GM23338 (cell line): Measurements from ENCODE around the gene GTSE1. TPM values are rescaled to one million over a fixed set of nuclear protein-coding genes. Genes with fewer than 3 reads are reported as not detected.

Experiments
- ATAC-seq: fragments of 200-7000 bp; cut with Tn5 transposase; 3 replicates; pipeline ENCODE4 v1.9.1; 2020
- DNase-seq: peaks from one replicate; pipeline ENCODE4 v3.0.0-alpha.2; 2015; ENCODE audit warnings: low spot score
- H2AFZ ChIP-seq: fragments of 200-600 bp; sonication (generic); 2 replicates; pipeline ENCODE4 v1.8.0; 2016; ENCODE audit warnings: antibody characterized with exemption, mild to moderate bottlenecking, moderate library complexity
- H3F3A ChIP-seq: fragments of 200-600 bp; sonication (generic); replicated peaks from 2 replicates; pipeline ENCODE4 v1.8.0; 2017; ENCODE audit warnings: antibody characterized with exemption, mixed run types, low read depth
- H3K27ac ChIP-seq: fragments of 200-600 bp; sonication (generic); 2 replicates; pipeline ENCODE4 v1.6.1; 2016; ENCODE audit warnings: low read depth
- H3K27me3 ChIP-seq: fragments of 200-600 bp; sonication (generic); 2 replicates; pipeline ENCODE4 v1.8.0; 2016; ENCODE audit warnings: mild to moderate bottlenecking, mixed run types, moderate library complexity; ENCODE audit not compliant: insufficient read depth
- H3K36me3 ChIP-seq: fragments of 200-600 bp; sonication (generic); 2 replicates; pipeline ENCODE4 v1.8.0; 2016; ENCODE audit warnings: mild to moderate bottlenecking; ENCODE audit not compliant: insufficient read depth
- H3K4me1 ChIP-seq: fragments of 200-600 bp; sonication (generic); 2 replicates; pipeline ENCODE4 v1.8.0; 2016; ENCODE audit warnings: mild to moderate bottlenecking, moderate library complexity; ENCODE audit not compliant: insufficient read depth
- H3K4me2 ChIP-seq: fragments of 200-600 bp; sonication (generic); 2 replicates; pipeline ENCODE4 v1.7.1; 2017; ENCODE audit warnings: mixed run types
- H3K4me3 ChIP-seq: fragments of 200-600 bp; sonication (generic); 2 replicates; pipeline ENCODE4 v1.6.1; 2016; ENCODE audit warnings: mixed run types
- H3K79me2 ChIP-seq: fragments of 200-600 bp; sonication (generic); replicated peaks from 2 replicates; pipeline ENCODE4 v1.8.0; 2017; ENCODE audit warnings: mild to moderate bottlenecking; ENCODE audit not compliant: insufficient read depth
- H3K9me2 ChIP-seq: fragments of 200-600 bp; sonication (generic); 2 replicates; pipeline ENCODE4 v1.8.0; 2017; ENCODE audit not compliant: insufficient read depth
- H4K20me1 ChIP-seq: fragments of 200-600 bp; sonication (generic); replicated peaks from 2 replicates; pipeline ENCODE4 v1.8.0; 2017; ENCODE audit warnings: mild to moderate bottlenecking; ENCODE audit not compliant: insufficient read depth
- H3K27ac Mint-ChIP-seq: 2 replicates; pipeline ENCODE4 v1.8.0; 2020; ENCODE audit warnings: inconsistent platforms, mild to moderate bottlenecking, moderate library complexity, mixed read lengths
- H3K27me3 Mint-ChIP-seq: 3 replicates; pipeline ENCODE4 v1.8.0; 2022; ENCODE audit warnings: low read depth, mild to moderate bottlenecking, moderate library complexity, mixed read lengths, inconsistent platforms; ENCODE audit not compliant: insufficient read depth, poor library complexity
- H3K36me3 Mint-ChIP-seq: 3 replicates; pipeline ENCODE4 v1.8.0; 2021; ENCODE audit warnings: low read depth, mild to moderate bottlenecking, inconsistent platforms, moderate library complexity, mixed read lengths
- H3K4me1 Mint-ChIP-seq: 3 replicates; pipeline ENCODE4 v1.8.0; 2020; ENCODE audit warnings: mild to moderate bottlenecking, inconsistent platforms, mixed read lengths
- H3K4me3 Mint-ChIP-seq: 3 replicates; pipeline ENCODE4 v1.8.0; 2021; ENCODE audit warnings: moderate library complexity, mild to moderate bottlenecking, inconsistent platforms, mixed read lengths
- H3K9me3 Mint-ChIP-seq: 3 replicates; pipeline ENCODE4 v1.8.0; 2020; ENCODE audit warnings: moderate library complexity, mild to moderate bottlenecking, inconsistent platforms, mixed read lengths
- CREB1 ChIP-seq: fragments of 250-450 bp; sonication (Bioruptor Pico); IDR thresholded peaks from 2 replicates; pipeline ENCODE4 v1.5.0; 2020; ENCODE audit warnings: low read depth, mild to moderate bottlenecking, moderate library complexity
- EZH2 ChIP-seq: fragments of 200-600 bp; sonication (generic); IDR thresholded peaks from one replicate; pipeline ENCODE4 v1.8.0; 2017; ENCODE audit warnings: antibody characterized with exemption, mild to moderate bottlenecking, low read depth; ENCODE audit not compliant: unreplicated experiment
- EZH2phosphoT487 ChIP-seq: fragments of 200-600 bp; sonication (generic); IDR thresholded peaks from one replicate; pipeline ENCODE4 v1.8.1; 2018; ENCODE audit warnings: antibody characterized with exemption; ENCODE audit not compliant: unreplicated experiment
- JUNB ChIP-seq: IDR thresholded peaks from one replicate; pipeline ENCODE4 v1.6.1; 2016; ENCODE audit warnings: antibody characterized with exemption; ENCODE audit not compliant: unreplicated experiment
- NANOG ChIP-seq: IDR thresholded peaks from 2 replicates; pipeline ENCODE4 v1.6.1; 2016; ENCODE audit warnings: antibody characterized with exemption, borderline replicate concordance
- POLR2AphosphoS5 ChIP-seq: IDR thresholded peaks from 2 replicates; pipeline ENCODE4 v1.6.1; 2016; ENCODE audit warnings: antibody characterized with exemption, low read depth
- STAT1 ChIP-seq: IDR thresholded peaks from one replicate; pipeline ENCODE4 v1.6.1; 2016; ENCODE audit warnings: antibody characterized with exemption; ENCODE audit not compliant: unreplicated experiment
- ZNF114 ChIP-seq: fragments of 250-450 bp; sonication (Bioruptor Pico); IDR thresholded peaks from 2 replicates; pipeline ENCODE4 v1.5.0; 2020; ENCODE audit warnings: mild to moderate bottlenecking, moderate library complexity
- ZNF331 ChIP-seq: fragments of 250-450 bp; sonication (Bioruptor Pico); IDR thresholded peaks from 2 replicates; pipeline ENCODE4 v1.5.0; 2020; ENCODE audit warnings: low read depth, mild to moderate bottlenecking, moderate library complexity
- polyA plus RNA-seq: library from polyadenylated mRNA; unstranded; fragments of >200 nt; fragmentation: Nextera tagmentation; extraction: Ambion mirVana; gene quantifications from 2 replicates; pipeline ENCODE4 v1.2.1, GENCODE V29; 2016
- total RNA-seq: library from RNA; depleted of rRNA; stranded (reverse); fragments of >200 nt; shearing (Covaris generic); gene quantifications from 2 replicates; pipeline ENCODE4 v1.2.3, GENCODE V29; 2014
- TF ChIP-seq, protein P1 (sequence below): IDR thresholded peaks from one replicate; pipeline ENCODE4 v1.6.1; 2018; ENCODE audit warnings: antibody characterized with exemption; ENCODE audit not compliant: unreplicated experiment
- TF ChIP-seq, protein P2 (sequence below): fragments of 250-450 bp; sonication (Bioruptor Pico); IDR thresholded peaks from 2 replicates; pipeline ENCODE4 v1.5.0; 2020; ENCODE audit warnings: mild to moderate bottlenecking, moderate library complexity
- TF ChIP-seq, protein P3 (sequence below): IDR thresholded peaks from 2 replicates; pipeline ENCODE4 v1.6.1; 2016; ENCODE audit warnings: antibody characterized with exemption
- TF ChIP-seq, protein P4 (sequence below), 2 experiments: fragments of 200-600 bp in 1 of 2; sonication (generic) in 1 of 2; conservative IDR thresholded peaks; 2 replicates each; pipeline versions ENCODE4 v1.5.1 to v1.6.1; 2016 to 2017; ENCODE audit warnings: antibody characterized with exemption in 2 of 2, low read depth in 2 of 2, mild to moderate bottlenecking in 2 of 2, moderate library complexity in 1 of 2

GTSE1 gene
- total and polyA plus RNA-seq, 2 experiments from 2014 or later: 26.3 to 28.6 TPM

DNA sequence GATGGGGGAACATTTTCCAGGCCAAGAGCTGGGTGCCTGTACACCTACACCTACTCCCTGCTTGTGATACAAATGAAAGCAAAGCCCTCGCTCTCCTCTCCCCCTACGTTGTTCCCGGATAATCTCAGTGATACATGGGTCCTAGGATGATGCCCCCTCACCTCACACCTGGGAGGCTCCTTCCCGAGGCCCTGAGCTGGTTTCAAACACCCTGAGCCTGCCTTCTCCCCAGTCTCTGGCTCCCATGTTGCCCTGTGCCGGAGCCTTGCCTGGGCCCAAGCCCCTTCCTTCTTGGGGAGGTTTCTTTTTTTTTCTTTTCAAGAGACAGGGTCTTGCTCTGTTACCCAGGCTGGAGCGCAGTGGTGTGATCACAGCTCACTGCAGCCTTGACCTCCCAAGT, 62.1 kb downstream of the GTSE1 start:
- Histone ChIP-seq H3K9me2 (no peaks in the 10 kb centered on the region), H3K36me3 (peaks cover 5% of the 10 kb centered on the region; the same call in 1 of the 2 replicates), H3F3A (peaks cover 4% of the 10 kb centered on the region; the same call in 1 of the 2 replicates), H3K27ac (no peak overlapping the region), H3K27me3 (no peaks in the 10 kb centered on the region), H3K4me3 (no peak overlapping the region), H4K20me1 (peaks cover 9% of the 10 kb centered on the region), H3K79me2 (no peaks in the 10 kb centered on the region), H3K4me2 (no peak overlapping the region), H2AFZ (no peak overlapping the region), H3K4me1 (no peaks in the 10 kb centered on the region)
- H3K27ac Mint-ChIP-seq: no peak overlapping the region
- ATAC-seq (no peak), DNase-seq (no peak)
- peaks cover 35% of the 10 kb centered on the region for H3K36me3 Mint-ChIP-seq
- H3K9me3 Mint-ChIP-seq: peaks cover 2% of the 10 kb centered on the region; the same call in 1 of the 3 replicates
- TF ChIP-seq, protein P1, sequence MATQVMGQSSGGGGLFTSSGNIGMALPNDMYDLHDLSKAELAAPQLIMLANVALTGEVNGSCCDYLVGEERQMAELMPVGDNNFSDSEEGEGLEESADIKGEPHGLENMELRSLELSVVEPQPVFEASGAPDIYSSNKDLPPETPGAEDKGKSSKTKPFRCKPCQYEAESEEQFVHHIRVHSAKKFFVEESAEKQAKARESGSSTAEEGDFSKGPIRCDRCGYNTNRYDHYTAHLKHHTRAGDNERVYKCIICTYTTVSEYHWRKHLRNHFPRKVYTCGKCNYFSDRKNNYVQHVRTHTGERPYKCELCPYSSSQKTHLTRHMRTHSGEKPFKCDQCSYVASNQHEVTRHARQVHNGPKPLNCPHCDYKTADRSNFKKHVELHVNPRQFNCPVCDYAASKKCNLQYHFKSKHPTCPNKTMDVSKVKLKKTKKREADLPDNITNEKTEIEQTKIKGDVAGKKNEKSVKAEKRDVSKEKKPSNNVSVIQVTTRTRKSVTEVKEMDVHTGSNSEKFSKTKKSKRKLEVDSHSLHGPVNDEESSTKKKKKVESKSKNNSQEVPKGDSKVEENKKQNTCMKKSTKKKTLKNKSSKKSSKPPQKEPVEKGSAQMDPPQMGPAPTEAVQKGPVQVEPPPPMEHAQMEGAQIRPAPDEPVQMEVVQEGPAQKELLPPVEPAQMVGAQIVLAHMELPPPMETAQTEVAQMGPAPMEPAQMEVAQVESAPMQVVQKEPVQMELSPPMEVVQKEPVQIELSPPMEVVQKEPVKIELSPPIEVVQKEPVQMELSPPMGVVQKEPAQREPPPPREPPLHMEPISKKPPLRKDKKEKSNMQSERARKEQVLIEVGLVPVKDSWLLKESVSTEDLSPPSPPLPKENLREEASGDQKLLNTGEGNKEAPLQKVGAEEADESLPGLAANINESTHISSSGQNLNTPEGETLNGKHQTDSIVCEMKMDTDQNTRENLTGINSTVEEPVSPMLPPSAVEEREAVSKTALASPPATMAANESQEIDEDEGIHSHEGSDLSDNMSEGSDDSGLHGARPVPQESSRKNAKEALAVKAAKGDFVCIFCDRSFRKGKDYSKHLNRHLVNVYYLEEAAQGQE: no peak
- no peak for TF ChIP-seq EZH2phosphoT487
- TF ChIP-seq, protein P2, sequence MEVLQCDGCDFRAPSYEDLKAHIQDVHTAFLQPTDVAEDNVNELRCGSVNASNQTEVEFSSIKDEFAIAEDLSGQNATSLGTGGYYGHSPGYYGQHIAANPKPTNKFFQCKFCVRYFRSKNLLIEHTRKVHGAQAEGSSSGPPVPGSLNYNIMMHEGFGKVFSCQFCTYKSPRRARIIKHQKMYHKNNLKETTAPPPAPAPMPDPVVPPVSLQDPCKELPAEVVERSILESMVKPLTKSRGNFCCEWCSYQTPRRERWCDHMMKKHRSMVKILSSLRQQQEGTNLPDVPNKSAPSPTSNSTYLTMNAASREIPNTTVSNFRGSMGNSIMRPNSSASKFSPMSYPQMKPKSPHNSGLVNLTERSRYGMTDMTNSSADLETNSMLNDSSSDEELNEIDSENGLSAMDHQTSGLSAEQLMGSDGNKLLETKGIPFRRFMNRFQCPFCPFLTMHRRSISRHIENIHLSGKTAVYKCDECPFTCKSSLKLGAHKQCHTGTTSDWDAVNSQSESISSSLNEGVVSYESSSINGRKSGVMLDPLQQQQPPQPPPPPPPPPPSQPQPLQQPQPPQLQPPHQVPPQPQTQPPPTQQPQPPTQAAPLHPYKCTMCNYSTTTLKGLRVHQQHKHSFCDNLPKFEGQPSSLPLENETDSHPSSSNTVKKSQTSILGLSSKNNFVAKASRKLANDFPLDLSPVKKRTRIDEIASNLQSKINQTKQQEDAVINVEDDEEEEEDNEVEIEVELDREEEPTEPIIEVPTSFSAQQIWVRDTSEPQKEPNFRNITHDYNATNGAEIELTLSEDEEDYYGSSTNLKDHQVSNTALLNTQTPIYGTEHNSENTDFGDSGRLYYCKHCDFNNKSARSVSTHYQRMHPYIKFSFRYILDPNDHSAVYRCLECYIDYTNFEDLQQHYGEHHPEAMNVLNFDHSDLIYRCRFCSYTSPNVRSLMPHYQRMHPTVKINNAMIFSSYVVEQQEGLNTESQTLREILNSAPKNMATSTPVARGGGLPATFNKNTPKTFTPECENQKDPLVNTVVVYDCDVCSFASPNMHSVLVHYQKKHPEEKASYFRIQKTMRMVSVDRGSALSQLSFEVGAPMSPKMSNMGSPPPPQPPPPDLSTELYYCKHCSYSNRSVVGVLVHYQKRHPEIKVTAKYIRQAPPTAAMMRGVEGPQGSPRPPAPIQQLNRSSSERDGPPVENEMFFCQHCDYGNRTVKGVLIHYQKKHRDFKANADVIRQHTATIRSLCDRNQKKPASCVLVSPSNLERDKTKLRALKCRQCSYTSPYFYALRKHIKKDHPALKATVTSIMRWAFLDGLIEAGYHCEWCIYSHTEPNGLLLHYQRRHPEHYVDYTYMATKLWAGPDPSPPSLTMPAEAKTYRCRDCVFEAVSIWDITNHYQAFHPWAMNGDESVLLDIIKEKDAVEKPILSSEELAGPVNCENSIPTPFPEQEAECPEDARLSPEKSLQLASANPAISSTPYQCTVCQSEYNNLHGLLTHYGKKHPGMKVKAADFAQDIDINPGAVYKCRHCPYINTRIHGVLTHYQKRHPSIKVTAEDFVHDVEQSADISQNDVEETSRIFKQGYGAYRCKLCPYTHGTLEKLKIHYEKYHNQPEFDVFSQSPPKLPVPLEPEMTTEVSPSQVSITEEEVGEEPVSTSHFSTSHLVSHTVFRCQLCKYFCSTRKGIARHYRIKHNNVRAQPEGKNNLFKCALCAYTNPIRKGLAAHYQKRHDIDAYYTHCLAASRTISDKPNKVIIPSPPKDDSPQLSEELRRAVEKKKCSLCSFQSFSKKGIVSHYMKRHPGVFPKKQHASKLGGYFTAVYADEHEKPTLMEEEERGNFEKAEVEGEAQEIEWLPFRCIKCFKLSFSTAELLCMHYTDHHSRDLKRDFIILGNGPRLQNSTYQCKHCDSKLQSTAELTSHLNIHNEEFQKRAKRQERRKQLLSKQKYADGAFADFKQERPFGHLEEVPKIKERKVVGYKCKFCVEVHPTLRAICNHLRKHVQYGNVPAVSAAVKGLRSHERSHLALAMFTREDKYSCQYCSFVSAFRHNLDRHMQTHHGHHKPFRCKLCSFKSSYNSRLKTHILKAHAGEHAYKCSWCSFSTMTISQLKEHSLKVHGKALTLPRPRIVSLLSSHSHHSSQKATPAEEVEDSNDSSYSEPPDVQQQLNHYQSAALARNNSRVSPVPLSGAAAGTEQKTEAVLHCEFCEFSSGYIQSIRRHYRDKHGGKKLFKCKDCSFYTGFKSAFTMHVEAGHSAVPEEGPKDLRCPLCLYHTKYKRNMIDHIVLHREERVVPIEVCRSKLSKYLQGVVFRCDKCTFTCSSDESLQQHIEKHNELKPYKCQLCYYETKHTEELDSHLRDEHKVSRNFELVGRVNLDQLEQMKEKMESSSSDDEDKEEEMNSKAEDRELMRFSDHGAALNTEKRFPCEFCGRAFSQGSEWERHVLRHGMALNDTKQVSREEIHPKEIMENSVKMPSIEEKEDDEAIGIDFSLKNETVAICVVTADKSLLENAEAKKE (CRISPR knock-in tag): no peak
- no peak for TF ChIP-seq JUNB
- TF ChIP-seq EZH2: no peak
- TF ChIP-seq ZNF114: no peak
- TF ChIP-seq, protein P3, sequence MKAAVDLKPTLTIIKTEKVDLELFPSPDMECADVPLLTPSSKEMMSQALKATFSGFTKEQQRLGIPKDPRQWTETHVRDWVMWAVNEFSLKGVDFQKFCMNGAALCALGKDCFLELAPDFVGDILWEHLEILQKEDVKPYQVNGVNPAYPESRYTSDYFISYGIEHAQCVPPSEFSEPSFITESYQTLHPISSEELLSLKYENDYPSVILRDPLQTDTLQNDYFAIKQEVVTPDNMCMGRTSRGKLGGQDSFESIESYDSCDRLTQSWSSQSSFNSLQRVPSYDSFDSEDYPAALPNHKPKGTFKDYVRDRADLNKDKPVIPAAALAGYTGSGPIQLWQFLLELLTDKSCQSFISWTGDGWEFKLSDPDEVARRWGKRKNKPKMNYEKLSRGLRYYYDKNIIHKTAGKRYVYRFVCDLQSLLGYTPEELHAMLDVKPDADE: no peak
- no peak for TF ChIP-seq POLR2AphosphoS5
- TF ChIP-seq, protein P4, sequence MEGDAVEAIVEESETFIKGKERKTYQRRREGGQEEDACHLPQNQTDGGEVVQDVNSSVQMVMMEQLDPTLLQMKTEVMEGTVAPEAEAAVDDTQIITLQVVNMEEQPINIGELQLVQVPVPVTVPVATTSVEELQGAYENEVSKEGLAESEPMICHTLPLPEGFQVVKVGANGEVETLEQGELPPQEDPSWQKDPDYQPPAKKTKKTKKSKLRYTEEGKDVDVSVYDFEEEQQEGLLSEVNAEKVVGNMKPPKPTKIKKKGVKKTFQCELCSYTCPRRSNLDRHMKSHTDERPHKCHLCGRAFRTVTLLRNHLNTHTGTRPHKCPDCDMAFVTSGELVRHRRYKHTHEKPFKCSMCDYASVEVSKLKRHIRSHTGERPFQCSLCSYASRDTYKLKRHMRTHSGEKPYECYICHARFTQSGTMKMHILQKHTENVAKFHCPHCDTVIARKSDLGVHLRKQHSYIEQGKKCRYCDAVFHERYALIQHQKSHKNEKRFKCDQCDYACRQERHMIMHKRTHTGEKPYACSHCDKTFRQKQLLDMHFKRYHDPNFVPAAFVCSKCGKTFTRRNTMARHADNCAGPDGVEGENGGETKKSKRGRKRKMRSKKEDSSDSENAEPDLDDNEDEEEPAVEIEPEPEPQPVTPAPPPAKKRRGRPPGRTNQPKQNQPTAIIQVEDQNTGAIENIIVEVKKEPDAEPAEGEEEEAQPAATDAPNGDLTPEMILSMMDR (conservative IDR thresholded peaks at IDR 0.05; ENCODE audit: low read depth in 2 of 2): no peak
- no peak for TF ChIP-seq NANOG
- no peak for TF ChIP-seq CREB1 (CRISPR knock-in tag)
- TF ChIP-seq STAT1: no peak
- TF ChIP-seq ZNF331 (CRISPR knock-in tag): no peak
- peaks cover 7% of the 10 kb centered on the region for H3K27me3 Mint-ChIP-seq
- H3K4me1 Mint-ChIP-seq: no peaks in the 10 kb centered on the region; the same call in 1 of the 3 replicates
- H3K4me3 Mint-ChIP-seq: no peak overlapping the region
